NB4 (cell line): ENCODE data around the gene DPYSL4.
"Not testable (repeated sequence)": the region's sequence is repeated elsewhere in the genome, so short reads cannot be mapped to it uniquely, and the experiment has no call there.

Experiments used
- DNase-seq: peaks from one replicate; pipeline ENCODE4 v3.0.0; 2010; ENCODE audit warnings: low read depth
- H3K4me3 ChIP-seq: one replicate; pipeline ENCODE4 v1.5.1; 2011; ENCODE audit warnings: mild to moderate bottlenecking, low read depth, low read length, moderate library complexity
- MYC ChIP-seq: IDR thresholded peaks from 2 replicates; pipeline ENCODE4 v1.6.1; 2011; ENCODE audit warnings: low read depth, low read length
- POLR2A ChIP-seq: IDR thresholded peaks from 2 replicates; pipeline ENCODE4 v1.6.1; 2011; ENCODE audit warnings: mild to moderate bottlenecking; ENCODE audit not compliant: insufficient read length; ENCODE audit errors: extremely low read depth
- TF ChIP-seq, protein P1 (sequence below): IDR thresholded peaks from one replicate; pipeline ENCODE4 v1.5.1; 2012; ENCODE audit warnings: low read depth, low read length
- TF ChIP-seq, protein P2 (sequence below): IDR thresholded peaks from 2 replicates; pipeline ENCODE4 v1.6.1; 2011; ENCODE audit warnings: low read depth, low read length

Gene DPYSL4

GRCh38 chr10:132155723-132156381, 30.9 kb upstream of the DPYSL4 start:
- H3K4me3 ChIP-seq = no peak overlapping the region
- TF ChIP-seq, protein P1, sequence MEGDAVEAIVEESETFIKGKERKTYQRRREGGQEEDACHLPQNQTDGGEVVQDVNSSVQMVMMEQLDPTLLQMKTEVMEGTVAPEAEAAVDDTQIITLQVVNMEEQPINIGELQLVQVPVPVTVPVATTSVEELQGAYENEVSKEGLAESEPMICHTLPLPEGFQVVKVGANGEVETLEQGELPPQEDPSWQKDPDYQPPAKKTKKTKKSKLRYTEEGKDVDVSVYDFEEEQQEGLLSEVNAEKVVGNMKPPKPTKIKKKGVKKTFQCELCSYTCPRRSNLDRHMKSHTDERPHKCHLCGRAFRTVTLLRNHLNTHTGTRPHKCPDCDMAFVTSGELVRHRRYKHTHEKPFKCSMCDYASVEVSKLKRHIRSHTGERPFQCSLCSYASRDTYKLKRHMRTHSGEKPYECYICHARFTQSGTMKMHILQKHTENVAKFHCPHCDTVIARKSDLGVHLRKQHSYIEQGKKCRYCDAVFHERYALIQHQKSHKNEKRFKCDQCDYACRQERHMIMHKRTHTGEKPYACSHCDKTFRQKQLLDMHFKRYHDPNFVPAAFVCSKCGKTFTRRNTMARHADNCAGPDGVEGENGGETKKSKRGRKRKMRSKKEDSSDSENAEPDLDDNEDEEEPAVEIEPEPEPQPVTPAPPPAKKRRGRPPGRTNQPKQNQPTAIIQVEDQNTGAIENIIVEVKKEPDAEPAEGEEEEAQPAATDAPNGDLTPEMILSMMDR = no peak
- TF ChIP-seq POLR2A (no peak), MYC (no peak)
- TF ChIP-seq, protein P2, sequence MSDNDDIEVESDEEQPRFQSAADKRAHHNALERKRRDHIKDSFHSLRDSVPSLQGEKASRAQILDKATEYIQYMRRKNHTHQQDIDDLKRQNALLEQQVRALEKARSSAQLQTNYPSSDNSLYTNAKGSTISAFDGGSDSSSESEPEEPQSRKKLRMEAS = no peak
- no peak for DNase-seq

DNA sequence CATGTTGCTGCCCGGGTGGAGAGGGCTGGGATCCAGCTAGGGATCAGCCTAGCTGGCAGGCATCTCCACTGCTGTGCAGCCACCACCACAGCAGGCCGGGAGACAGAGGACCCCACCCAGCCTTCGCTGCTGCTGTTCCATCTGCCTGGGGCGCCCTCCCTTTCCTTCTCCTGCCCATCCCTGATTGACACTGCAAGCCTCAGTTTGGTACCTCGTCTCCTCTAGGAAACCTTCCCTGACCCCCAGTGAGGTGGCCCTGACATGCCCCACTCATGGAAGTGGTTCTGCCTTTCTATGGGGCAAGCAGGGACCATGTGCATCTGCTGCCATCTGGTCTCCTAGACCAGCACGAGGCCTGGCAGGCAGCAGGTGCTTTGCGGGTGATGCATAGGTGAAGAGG, 30.4 kb upstream of the DPYSL4 start:
- TF ChIP-seq MYC (no peak), POLR2A (no peak)
- TF ChIP-seq, protein P1 = no peak
- TF ChIP-seq, protein P2 = no peak
- no peak for DNase-seq
- H3K4me3 ChIP-seq = no peak overlapping the region

DNA sequence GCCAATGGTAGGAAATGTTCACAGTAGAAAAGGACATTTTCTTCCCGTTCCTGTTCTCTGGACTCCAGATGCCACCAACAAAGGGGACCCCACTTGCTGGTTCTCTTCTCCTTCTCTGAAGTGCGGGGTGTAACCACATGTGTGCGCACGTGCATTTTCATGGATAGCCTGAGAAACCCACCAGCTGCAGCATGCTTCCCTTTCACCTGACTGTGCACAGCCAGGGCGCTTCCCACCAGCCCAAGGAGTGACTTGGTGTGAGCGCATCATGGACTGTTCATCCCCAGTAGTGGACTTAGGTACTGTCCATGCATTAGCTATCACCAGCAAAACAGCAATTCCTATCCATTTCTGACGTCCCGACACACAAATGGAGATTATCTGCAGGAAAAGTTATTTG, 29.6 kb upstream of the DPYSL4 start:
- no peak for DNase-seq
- H3K4me3 ChIP-seq = no peak overlapping the region
- TF ChIP-seq, protein P2 = no peak
- TF ChIP-seq MYC (no peak), POLR2A (no peak)
- TF ChIP-seq, protein P1 = no peak

DNA sequence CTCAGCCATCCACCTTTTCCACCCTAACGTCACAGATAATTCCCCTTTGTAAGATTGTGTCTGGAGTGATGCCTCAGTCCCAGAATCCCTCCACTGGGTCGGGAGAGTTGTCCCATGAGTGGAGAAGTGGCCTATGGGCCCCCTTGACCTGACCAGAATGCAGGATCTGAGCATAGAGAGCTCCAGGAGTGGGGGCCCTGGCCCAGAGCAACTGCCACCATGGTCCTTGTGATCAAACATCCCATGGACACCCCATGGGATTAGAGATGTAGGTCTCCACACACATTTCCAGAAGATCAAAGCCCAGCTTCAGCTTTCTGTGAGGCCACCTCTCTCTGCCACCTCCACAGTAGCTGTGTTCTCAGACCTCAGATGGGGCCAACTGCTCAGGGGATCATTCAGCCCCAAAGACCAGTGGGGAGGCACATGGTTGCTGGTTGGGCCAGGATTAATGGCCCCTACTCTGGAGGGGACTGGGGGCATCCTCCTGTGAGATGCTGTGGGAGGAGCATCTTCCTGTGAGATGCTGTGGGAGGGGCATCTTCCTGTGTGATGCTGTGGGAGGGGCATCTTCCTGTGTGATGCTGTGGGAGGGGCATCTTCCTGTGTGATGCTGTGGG, 28.5 kb upstream of the DPYSL4 start:
- H3K4me3 ChIP-seq = no peak overlapping the region
- TF ChIP-seq POLR2A (no peak), MYC (no peak)
- TF ChIP-seq, protein P1 = no peak
- TF ChIP-seq, protein P2 = no peak
- peak; percentile 42 for DNase-seq

- TF ChIP-seq POLR2A (no peak), MYC (no peak)
- TF ChIP-seq, protein P2 = no peak
- TF ChIP-seq, protein P1 = no peak
- no peak overlapping the region for H3K4me3 ChIP-seq
- peak; percentile 41 for DNase-seq
Measured at GRCh38 chr10:132158823-132159222, 27.9 kb upstream of the DPYSL4 start.

- DNase-seq = peak; percentile 20
- H3K4me3 ChIP-seq = not testable (repeated sequence)
Measured at GRCh38 chr10:132159302-132160230, 27.2 kb upstream of the DPYSL4 start.

GRCh38 chr10:132160231-132160630, 26.5 kb upstream of the DPYSL4 start:
- H3K4me3 ChIP-seq, DNase-seq: not testable (repeated sequence)

GRCh38 chr10:132160834-132161622, 25.7 kb upstream of the DPYSL4 start:
- H3K4me3 ChIP-seq, DNase-seq: not testable (repeated sequence)
